HEK293T (cell line): ENCODE results near the gene PTGES.
"Not testable (repeated sequence)": the region's sequence is repeated elsewhere in the genome, so short reads cannot be mapped to it uniquely, and the experiment has no call there.

Experiments used
- BHLHE40 ChIP-seq: fragments of 450-650 bp; IDR thresholded peaks from 2 replicates; pipeline ENCODE4 v1.6.1; 2016; ENCODE audit warnings: mild to moderate bottlenecking, moderate library complexity, borderline replicate concordance
- ELF4 ChIP-seq: fragments of 450-650 bp; IDR thresholded peaks from 2 replicates; pipeline ENCODE4 v1.6.1; 2017; ENCODE audit warnings: antibody characterized with exemption
- FOXA1 ChIP-seq: fragments of 450-650 bp; IDR thresholded peaks from 2 replicates; pipeline ENCODE4 v1.6.1; 2016; ENCODE audit warnings: mild to moderate bottlenecking
- FOXK2 ChIP-seq: fragments of 450-650 bp; IDR thresholded peaks from 2 replicates; pipeline ENCODE4 v1.6.1; 2016; ENCODE audit warnings: mild to moderate bottlenecking
- FOXM1 ChIP-seq: fragments of 450-650 bp; IDR thresholded peaks from 2 replicates; pipeline ENCODE4 v1.6.1; 2017; ENCODE audit warnings: mild to moderate bottlenecking, borderline replicate concordance
- HDGF ChIP-seq: fragments of 450-650 bp; IDR thresholded peaks from 2 replicates; pipeline ENCODE4 v1.6.1; 2017; ENCODE audit warnings: antibody characterized with exemption, borderline replicate concordance
- L3MBTL2 ChIP-seq: fragments of 450-650 bp; conservative IDR thresholded peaks from 2 replicates; pipeline ENCODE4 v1.6.1; 2016; ENCODE audit warnings: mild to moderate bottlenecking
- LEF1 ChIP-seq: fragments of 450-650 bp; IDR thresholded peaks from 2 replicates; pipeline ENCODE4 v1.6.1; 2017; ENCODE audit warnings: mild to moderate bottlenecking, borderline replicate concordance
- SP1 ChIP-seq: fragments of 450-650 bp; IDR thresholded peaks from 2 replicates; pipeline ENCODE4 v1.6.1; 2017
- SUZ12 ChIP-seq: fragments of 450-650 bp; IDR thresholded peaks from 2 replicates; pipeline ENCODE4 v1.6.1; 2016; ENCODE audit warnings: mild to moderate bottlenecking
- TARDBP ChIP-seq: fragments of 450-650 bp; IDR thresholded peaks from 2 replicates; pipeline ENCODE4 v1.6.1; 2016
- ZNF384 ChIP-seq: fragments of 450-650 bp; IDR thresholded peaks from 2 replicates; pipeline ENCODE4 v1.6.1; 2016
- TF ChIP-seq, protein P1 (sequence below): fragments of 450-650 bp; IDR thresholded peaks from 2 replicates; pipeline ENCODE4 v1.6.1; 2016

DNA sequence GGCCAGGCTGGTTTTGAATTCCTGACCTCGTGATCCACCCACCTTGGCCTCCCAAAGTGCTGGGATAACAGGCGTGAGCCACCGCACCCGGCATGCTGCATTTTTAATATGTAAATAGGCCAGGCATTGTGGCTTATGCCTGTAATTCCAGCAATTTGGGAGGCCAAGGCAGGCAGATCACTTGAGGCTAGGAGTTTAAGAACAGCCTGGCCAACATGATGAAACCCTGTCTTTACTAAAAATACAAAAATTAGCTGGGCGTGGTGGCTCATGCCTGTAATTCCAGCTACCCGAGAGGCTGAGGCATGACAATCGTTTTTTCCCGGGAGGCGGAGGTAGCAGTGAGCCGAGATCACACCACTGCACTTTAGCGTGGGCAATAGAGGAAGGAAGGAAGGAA lies 32.1 kb upstream of the PTGES start:
- not testable (repeated sequence) for TF ChIP-seq BHLHE40, FOXM1, HDGF, LEF1, SP1, ELF4, TARDBP, SUZ12, FOXK2, FOXA1, ZNF384, L3MBTL2
- TF ChIP-seq, protein P1, sequence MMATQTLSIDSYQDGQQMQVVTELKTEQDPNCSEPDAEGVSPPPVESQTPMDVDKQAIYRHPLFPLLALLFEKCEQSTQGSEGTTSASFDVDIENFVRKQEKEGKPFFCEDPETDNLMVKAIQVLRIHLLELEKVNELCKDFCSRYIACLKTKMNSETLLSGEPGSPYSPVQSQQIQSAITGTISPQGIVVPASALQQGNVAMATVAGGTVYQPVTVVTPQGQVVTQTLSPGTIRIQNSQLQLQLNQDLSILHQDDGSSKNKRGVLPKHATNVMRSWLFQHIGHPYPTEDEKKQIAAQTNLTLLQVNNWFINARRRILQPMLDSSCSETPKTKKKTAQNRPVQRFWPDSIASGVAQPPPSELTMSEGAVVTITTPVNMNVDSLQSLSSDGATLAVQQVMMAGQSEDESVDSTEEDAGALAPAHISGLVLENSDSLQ: not testable (repeated sequence)
